IMR-90 (cell line): ENCODE data around the gene OSMR. TPM values are rescaled to one million over a fixed set of nuclear protein-coding genes. Genes with fewer than 3 reads are reported as not detected.
"Not testable (repeated sequence)": the region's sequence is repeated elsewhere in the genome, so short reads cannot be mapped to it uniquely, and the experiment has no call there.

Source experiments
- ATAC-seq: fragments of 200-7000 bp; cut with Tn5 transposase; 2 replicates; pipeline ENCODE4 v1.9.1; 2020; ENCODE audit warnings: low read depth, mild to moderate bottlenecking, moderate library complexity
- BruUV-seq: library from RNA; stranded (reverse); fragments of 400-500 nt; replicated peaks from 2 replicates; lab custom pipeline; 2021; lab: Mats Ljungman, UMichigan
- CTCF ChIA-PET: fragments of 300-600 bp; formaldehyde crosslinking; extraction: SDS; loops from one replicate; lab custom pipeline; 2021; ENCODE audit warnings: antibody characterized with exemption; lab: Yijun Ruan, JAX
- POLR2A ChIA-PET: fragments of 300-600 bp; sonication (Branson Sonifier 250); formaldehyde crosslinking; loops from one replicate; lab custom pipeline; 2022; ENCODE audit warnings: antibody characterized with exemption; ENCODE audit not compliant: unreplicated experiment; lab: Charles Lee
- DNase-seq: peaks from one replicate; pipeline ENCODE4 v3.0.0; 2013
- H2AFZ ChIP-seq: replicated peaks from 2 replicates; pipeline ENCODE3; 2013; ENCODE audit warnings: low read length, mild to moderate bottlenecking; ENCODE audit not compliant: poor library complexity
- H2AK5ac ChIP-seq: 2 replicates; pipeline ENCODE4 v1.6.1; 2013; ENCODE audit warnings: low read depth, low read length, inconsistent platforms
- H2AK9ac ChIP-seq: replicated peaks from 2 replicates; pipeline ENCODE3; 2013; ENCODE audit warnings: mild to moderate bottlenecking, low read depth, low read length, moderate library complexity; ENCODE audit not compliant: poor library complexity
- H2BK120ac ChIP-seq: 2 replicates; pipeline ENCODE4 v1.6.1; 2013; ENCODE audit warnings: low read depth, low read length, inconsistent platforms
- H2BK15ac ChIP-seq: 3 replicates; pipeline ENCODE4 v1.6.1; 2013; ENCODE audit warnings: low read depth, low read length, inconsistent platforms
- H2BK20ac ChIP-seq: 2 replicates; pipeline ENCODE4 v1.6.1; 2013; ENCODE audit warnings: low read depth, mild to moderate bottlenecking, inconsistent platforms, low read length, moderate library complexity
- H2BK5ac ChIP-seq: 2 replicates; pipeline ENCODE4 v1.6.1; 2013; ENCODE audit warnings: mild to moderate bottlenecking, low read depth, low read length, inconsistent platforms; ENCODE audit not compliant: poor library complexity, severe bottlenecking
- H3K14ac ChIP-seq: replicated peaks from 2 replicates; pipeline ENCODE4 v1.6.1; 2013; ENCODE audit warnings: low read depth, low read length, inconsistent platforms
- H3K18ac ChIP-seq: 2 replicates; pipeline ENCODE4 v1.6.1; 2013; ENCODE audit warnings: low read depth, low read length, control low read depth
- H3K23ac ChIP-seq: 2 replicates; pipeline ENCODE4 v1.6.1; 2013; ENCODE audit warnings: low read depth, low read length, inconsistent platforms
- H3K27ac ChIP-seq: 2 replicates; pipeline ENCODE4 v1.5.1; 2013; ENCODE audit warnings: mild to moderate bottlenecking, control low read depth, low read length; ENCODE audit not compliant: insufficient read depth
- H3K27me3 ChIP-seq: 2 replicates; pipeline ENCODE4 v1.6.1; 2013; ENCODE audit warnings: low read length; ENCODE audit not compliant: control insufficient read depth, insufficient read depth
- H3K36me3 ChIP-seq: 2 replicates; pipeline ENCODE4 v1.6.1; 2013; ENCODE audit warnings: low read length, mixed read lengths; ENCODE audit not compliant: control insufficient read depth, insufficient read depth
- H3K4ac ChIP-seq: 2 replicates; pipeline ENCODE4 v1.6.1; 2013; ENCODE audit warnings: low read depth, low read length, inconsistent platforms
- H3K4me1 ChIP-seq: 2 replicates; pipeline ENCODE4 v1.6.1; 2013; ENCODE audit warnings: low read length, mixed read lengths; ENCODE audit not compliant: control insufficient read depth, insufficient read depth
- H3K4me2 ChIP-seq: 2 replicates; pipeline ENCODE4 v1.6.1; 2013; ENCODE audit warnings: low read depth, mild to moderate bottlenecking, control low read depth, low read length, moderate library complexity
- H3K4me3 ChIP-seq: 2 replicates; pipeline ENCODE4 v1.5.1; 2013; ENCODE audit warnings: low read depth, mild to moderate bottlenecking, control low read depth, low read length, moderate library complexity; ENCODE audit not compliant: insufficient read depth
- H3K56ac ChIP-seq: 2 replicates; pipeline ENCODE4 v1.6.1; 2013; ENCODE audit warnings: low read length, inconsistent platforms; ENCODE audit not compliant: insufficient read depth; ENCODE audit errors: extremely low read depth
- H3K79me1 ChIP-seq, 2 experiments: 2 replicates each; pipeline ENCODE4 v1.6.1; 2013; ENCODE audit warnings: low read length in 2 of 2, inconsistent platforms in 1 of 2, low read depth in 1 of 2
- H3K9ac ChIP-seq: 2 replicates; pipeline ENCODE4 v1.6.1; 2013; ENCODE audit warnings: low read depth, low read length, control low read depth
- H3K9me1 ChIP-seq: 2 replicates; pipeline ENCODE4 v1.6.1; 2013; ENCODE audit warnings: low read length, inconsistent platforms; ENCODE audit not compliant: insufficient read depth
- H3K9me3 ChIP-seq: 2 replicates; pipeline ENCODE4 v1.6.1; 2013; ENCODE audit warnings: low read length; ENCODE audit not compliant: control insufficient read depth, insufficient read depth
- H4K20me1 ChIP-seq: 2 replicates; pipeline ENCODE4 v1.6.1; 2013; ENCODE audit warnings: low read length, inconsistent platforms; ENCODE audit not compliant: insufficient read depth
- H4K5ac ChIP-seq: 2 replicates; pipeline ENCODE4 v1.6.1; 2013; ENCODE audit warnings: mild to moderate bottlenecking, low read depth, low read length, control low read depth
- H4K8ac ChIP-seq, 2 experiments: 2 replicates each; pipeline ENCODE4 v1.6.1; 2013; ENCODE audit warnings: low read depth in 2 of 2, low read length in 2 of 2, control low read depth in 1 of 2, inconsistent platforms in 1 of 2
- H4K91ac ChIP-seq: 2 replicates; pipeline ENCODE4 v1.6.1; 2013; ENCODE audit warnings: low read depth, low read length, inconsistent platforms; ENCODE audit not compliant: insufficient read depth
- WGBS, 2 experiments: methylation state at CpG; one replicate each; pipeline versions ENCODE4 v1.1.5 to v1.1.7; 2013; ENCODE audit warnings: missing lambda C conversion rate in 2 of 2; ENCODE audit not compliant: insufficient read length in 1 of 2; ENCODE audit errors: extremely low coverage in 2 of 2; 5-methylcytosine and 5-hydroxymethylcytosine counted together
- dilution Hi-C: fragments of 300-500 bp; cut with HindIII; formaldehyde crosslinking; loops from one replicate; pipeline ENCODE4 v1.14.3; 2018; ENCODE audit warnings: low sequenced_read_pairs; ENCODE audit not compliant: unreplicated experiment
- in situ Hi-C: fragments of 300-500 bp; cut with MboI; formaldehyde crosslinking; loops from 3 replicates; pipeline ENCODE4 v1.14.3; 2019; ENCODE audit warnings: low sequenced_read_pairs, inconsistent platforms, mixed read lengths
- intact Hi-C: fragments of 100-400 bp; cut with micrococcal nuclease; formaldehyde crosslinking; loops from 2 replicates; pipeline ENCODE4 v1.10.0; 2022
- polyA plus RNA-seq, 3 experiments: library from polyadenylated mRNA; depleted of rRNA; stranded (reverse); fragments of >200 nt; gene quantifications; 2 replicates each; pipeline ENCODE4 v1.2.3, GENCODE V29; 2012; ENCODE audit warnings: low replicate concordance in 1 of 3
- total RNA-seq: library from RNA; depleted of rRNA; stranded (reverse); fragments of >200 nt; gene quantifications from 2 replicates; pipeline ENCODE4 v1.2.3, GENCODE V29; 2012

OSMR gene
- total and polyA plus RNA-seq, 2 of the 4 experiments (the other 2 are of a cell fraction): 41.6 to 48.7 TPM

DNA sequence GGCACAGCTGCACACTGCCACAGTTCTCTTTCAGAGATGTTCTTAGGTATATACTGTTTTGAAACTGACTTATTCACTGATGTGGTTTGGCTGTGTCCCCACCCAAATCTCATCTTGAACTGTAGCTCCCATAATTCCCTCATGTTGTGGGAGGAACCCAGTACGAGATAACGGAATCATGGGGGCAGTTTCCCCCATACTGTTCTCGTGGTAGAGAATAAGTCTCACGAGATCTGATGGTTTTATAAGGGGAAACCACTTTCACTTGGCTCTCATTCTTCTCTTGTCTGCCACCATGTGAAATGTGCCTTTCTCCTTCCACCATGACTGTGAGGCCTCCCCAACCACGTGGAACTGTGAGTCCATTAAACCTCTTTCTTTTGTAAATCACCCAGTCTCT lies 5.8 kb downstream of the OSMR start:
- H3K56ac ChIP-seq, H3K23ac ChIP-seq, H4K8ac ChIP-seq, intact Hi-C loops, H3K27me3 ChIP-seq, H3K9me3 ChIP-seq, H4K91ac ChIP-seq, H2BK20ac ChIP-seq, H2AFZ ChIP-seq, ATAC-seq, POLR2A ChIA-PET, BruUV-seq, H3K18ac ChIP-seq, H2AK5ac ChIP-seq, H3K9ac ChIP-seq, CTCF ChIA-PET, H3K9me1 ChIP-seq, H3K27ac ChIP-seq, H2BK15ac ChIP-seq, dilution Hi-C loops, H3K4me2 ChIP-seq, H2BK120ac ChIP-seq, H4K5ac ChIP-seq, DNase-seq, H3K4ac ChIP-seq, H2AK9ac ChIP-seq, H3K14ac ChIP-seq, in situ Hi-C loops, H2BK5ac ChIP-seq, H3K4me3 ChIP-seq: not testable (repeated sequence)
- WGBS, 2 experiments: no CpG with 5 or more reads among the region's 5 CpGs
- peaks cover 21% of the 10 kb centered on the region for H3K4me1 ChIP-seq
- H3K36me3 ChIP-seq: peaks cover 22% of the 10 kb centered on the region
- peaks cover 29 to 73% of the 10 kb centered on the region in 2 experiments for H3K79me1 ChIP-seq
- peaks cover 55% of the 10 kb centered on the region for H4K20me1 ChIP-seq
